Hematopoietic multipotent progenitor cell treated with erythropoietin and hydrocortisone succinate and interleukin-3 and kit ligand, for 8 days (in vitro differentiated cells): Measurements from ENCODE around the gene TRIP6.
A peak's percentile ranks its signal among the peaks of the same experiment; 100 is the strongest.
"Not testable (repeated sequence)": the region's sequence is repeated elsewhere in the genome, so short reads cannot be mapped to it uniquely, and the experiment has no call there.

Source experiments
- DNase-seq: peaks from one replicate; pipeline ENCODE4 v3.0.0-alpha.2; 2015

TRIP6 gene

DNA sequence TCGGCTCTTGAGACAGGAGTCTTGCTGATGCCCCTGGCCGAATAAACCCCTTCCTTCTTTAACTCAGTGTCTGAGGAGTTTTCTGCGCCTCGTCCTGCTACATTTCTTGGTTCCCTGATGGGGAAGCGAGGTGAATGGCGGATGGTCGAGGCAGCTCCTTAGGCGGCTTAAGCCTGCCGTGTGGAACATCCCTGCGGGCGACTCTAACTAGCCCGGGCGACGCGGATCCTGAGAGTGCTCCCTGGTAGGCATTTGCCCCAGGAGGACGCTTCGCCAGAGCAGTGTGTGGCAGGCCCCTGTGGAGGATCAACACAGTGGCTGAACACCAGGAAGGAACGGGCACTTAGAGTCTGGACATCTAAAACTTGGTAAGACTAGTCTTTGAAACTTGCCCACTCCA is 27.8 kb upstream of the TRIP6 start:
- DNase-seq = no peak

GRCh38 chr7:100840470-100841100 is 26.6 kb upstream of the TRIP6 start:
- no peak for DNase-seq

DNA sequence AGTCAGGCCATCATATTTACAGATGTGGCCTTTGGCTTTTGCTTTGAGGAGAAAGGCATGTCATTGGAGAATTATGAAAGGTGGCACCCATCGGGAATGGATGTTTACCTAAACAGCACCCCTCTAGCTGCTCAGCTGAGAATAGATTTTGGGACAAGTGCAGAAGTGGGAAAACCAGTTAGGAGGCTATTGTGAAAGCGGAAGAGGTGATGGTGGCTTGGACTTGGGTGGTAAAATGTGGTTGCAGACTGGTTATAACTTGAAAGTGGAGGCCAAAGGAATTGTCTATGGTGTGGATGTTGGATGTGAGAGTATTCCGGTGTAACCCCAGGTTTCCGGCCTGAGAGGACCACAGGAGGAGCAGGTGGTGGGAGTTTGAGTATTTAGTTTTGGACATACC is 19.8 kb upstream of the TRIP6 start:
- no peak for DNase-seq

DNA sequence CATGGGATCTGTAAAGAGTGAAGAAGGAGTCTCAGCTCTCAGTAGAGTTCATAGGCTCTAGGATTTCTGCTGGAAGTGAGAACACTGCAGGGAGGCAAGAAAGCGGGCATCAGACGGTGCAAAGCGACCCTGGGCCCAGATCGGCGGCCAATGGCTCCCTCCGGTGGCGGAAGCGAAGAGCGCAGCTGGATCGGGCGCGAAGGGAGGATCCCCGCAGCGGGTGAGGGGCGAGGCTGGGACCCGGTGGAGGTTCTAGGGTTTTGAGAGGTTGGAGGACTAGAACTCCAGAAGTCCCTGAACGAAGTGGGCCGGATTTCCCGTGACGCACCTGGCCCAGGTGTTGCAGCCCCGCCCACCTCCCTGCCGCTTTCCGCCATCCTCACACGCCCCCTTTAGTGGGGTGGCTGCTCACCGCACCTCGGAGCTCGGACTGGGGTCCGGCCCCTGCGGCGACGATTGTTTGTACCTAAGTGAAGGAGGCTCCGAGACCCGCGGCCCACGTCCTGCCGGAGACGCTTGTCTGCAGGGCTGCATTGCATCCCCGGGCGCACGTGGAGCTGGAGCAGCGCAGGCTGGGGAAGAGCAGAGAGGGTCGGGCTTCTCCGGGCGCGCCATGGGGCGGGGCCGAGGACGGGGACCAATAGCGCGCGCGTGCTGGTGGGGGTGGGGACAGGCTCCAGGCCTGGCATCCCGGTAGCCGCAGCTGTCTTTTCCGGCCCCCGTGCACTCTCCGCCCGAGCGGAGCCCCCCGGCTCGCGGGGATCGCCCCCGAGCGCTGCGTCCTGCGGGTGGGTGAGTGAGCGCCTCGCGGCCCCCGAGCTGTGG is 14.9 kb upstream of the TRIP6 start, which contains the start of gene SLC12A9:
Gene SLC12A9, plus strand, starts transcription at position 666 of the 825 bp plus-strand sequence. CDS start 1,485 bp downstream, outside the sequence.
- DNase-seq = peak; percentile 91

DNA sequence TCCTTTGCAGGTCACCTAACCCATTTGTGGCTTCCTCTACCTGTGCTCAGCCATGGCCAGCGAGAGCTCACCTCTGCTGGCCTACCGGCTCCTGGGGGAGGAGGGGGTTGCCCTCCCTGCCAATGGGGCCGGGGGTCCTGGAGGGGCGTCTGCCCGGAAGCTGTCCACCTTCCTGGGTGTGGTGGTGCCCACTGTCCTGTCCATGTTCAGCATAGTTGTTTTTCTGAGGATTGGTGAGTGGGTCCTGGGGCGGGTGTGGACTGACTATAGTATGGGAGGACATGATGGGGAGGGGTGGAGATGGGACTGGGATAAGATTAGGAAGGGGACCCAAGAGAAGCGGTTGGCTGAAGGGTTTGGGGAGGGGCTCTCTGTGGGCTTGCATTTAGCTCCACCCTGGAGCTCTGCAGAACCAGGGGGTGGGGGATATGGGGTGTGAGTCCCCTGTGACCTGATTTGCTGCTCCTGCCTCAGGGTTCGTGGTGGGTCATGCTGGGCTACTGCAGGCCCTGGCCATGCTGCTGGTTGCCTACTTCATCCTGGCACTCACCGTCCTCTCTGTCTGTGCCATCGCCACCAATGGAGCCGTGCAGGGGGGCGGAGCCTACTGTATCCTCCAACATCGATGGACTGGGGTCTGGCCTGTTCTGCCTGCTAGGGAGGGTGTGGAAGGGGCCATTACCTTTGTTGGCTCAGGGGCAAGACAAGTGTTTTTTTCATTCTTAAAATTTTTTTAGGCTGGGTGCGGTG is 12.9 kb upstream of the TRIP6 start:
- no peak for DNase-seq

DNA sequence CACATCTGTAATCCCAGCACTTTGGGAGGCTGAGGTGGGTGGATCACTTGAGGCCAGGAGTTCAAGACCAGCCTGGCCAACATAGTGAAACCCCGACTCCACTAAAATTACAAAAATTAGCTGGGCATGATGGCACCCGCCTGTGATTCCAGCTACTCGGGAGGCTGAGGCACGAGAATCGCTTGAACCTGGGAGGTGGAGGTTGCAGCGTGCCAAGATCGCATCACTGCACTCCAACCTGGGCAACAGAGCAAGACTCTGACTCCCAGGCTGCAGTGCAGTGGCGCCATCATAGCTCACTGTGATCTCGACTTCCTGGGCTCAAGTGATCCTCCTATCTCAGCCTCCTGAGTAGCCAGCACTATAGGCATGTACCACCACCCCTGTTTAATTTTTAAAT is 12.3 kb upstream of the TRIP6 start:
- DNase-seq = not testable (repeated sequence)

GRCh38 chr7:100855515-100855914 is 11.7 kb upstream of the TRIP6 start:
- DNase-seq = no peak

GRCh38 chr7:100856871-100857282 is 10.3 kb upstream of the TRIP6 start:
- no peak for DNase-seq

GRCh38 chr7:100859856-100860255 is 7.3 kb upstream of the TRIP6 start:
- no peak for DNase-seq

GRCh38 chr7:100860702-100861615 is 6.2 kb upstream of the TRIP6 start:
- DNase-seq = no peak

GRCh38 chr7:100861616-100861985 is 5.6 kb upstream of the TRIP6 start:
- DNase-seq = no peak

DNA sequence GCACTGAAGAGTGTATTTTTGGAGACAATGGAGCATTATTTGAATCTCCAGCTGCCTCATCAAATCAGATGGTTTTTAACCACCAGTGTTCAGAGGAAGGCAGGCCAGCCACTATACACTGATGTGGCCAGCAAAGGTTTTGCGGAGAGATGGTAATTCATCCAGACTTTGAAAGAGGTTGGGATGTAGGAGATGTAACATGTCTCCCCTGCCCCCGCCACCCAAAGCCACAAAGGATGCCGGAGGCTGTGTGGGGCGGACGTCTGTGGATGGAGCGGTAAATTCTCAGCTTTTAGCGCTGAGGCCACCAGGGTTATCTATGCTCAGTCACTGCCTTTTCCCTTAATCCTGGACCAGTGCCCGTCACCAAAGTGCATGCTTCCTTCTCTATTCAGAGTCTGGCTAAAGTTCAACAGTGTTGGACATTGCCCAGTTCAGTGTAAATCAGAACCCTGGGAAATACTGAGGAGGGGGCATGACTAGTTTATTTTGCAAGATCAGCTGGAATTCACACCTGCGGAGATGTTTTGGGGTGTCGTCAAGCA is 3.7 kb upstream of the TRIP6 start:
- peak; percentile 66 for DNase-seq

DNA sequence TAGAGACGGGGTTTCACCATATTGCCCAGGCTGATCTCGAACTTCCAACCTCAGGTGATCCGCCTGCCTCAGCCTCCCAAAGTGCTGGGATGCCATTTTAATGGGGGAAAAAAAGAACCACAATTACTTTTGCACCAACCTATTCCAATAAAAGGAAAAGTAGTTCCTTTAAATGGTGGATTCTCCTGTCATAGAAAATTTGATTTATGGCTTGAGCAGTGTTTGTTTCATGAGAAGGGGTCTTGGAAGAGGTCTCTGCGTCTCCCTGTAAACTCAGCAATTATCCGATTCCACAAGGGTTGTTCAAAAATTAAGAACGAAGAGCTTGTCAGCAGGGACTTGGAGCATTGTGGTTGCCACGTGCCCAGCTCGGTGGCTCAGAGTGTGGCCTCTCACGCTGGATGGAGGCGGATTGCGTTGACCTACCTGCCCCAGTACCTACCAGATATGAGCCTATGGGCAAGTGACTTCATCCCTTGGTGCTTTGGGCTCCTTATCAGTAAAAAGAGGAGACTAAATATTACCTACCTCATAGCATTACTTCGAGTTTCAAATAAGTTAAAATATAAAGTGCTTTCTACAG is 2.8 kb upstream of the TRIP6 start:
- DNase-seq = no peak

- peak; percentile 60 for DNase-seq
Observed at GRCh38 chr7:100865372-100865911, 1.7 kb upstream of the TRIP6 start.

- DNase-seq = peak; percentile 86
Observed at GRCh38 chr7:100865938-100866728, 1.1 kb upstream of the TRIP6 start.

DNA sequence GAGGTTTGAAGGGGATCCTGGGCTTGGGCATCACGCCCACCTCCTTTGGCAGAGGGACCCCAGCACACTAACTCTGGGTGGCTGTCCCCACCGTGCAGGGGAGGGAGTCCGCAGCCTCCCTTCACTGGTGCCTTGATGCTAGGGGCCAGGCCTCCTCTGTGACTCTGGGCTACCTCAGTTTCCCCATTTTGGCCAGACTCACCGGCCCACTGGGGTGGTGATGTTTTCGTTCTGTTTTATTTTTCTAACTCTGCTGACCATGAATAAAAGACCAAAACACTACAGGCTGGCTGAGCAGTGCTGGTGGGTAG is 503 bp upstream of the TRIP6 start:
- DNase-seq = no peak

GRCh38 chr7:100867776-100868485 is 744 bp downstream of the TRIP6 start:
- no peak for DNase-seq

- DNase-seq = no peak
Observed at GRCh38 chr7:100873599-100874299, 6.6 kb downstream of the TRIP6 start.

GRCh38 chr7:100874300-100874576 is 7.1 kb downstream of the TRIP6 start:
- no peak for DNase-seq
